Loucy (cell line): ENCODE data around the gene ABLIM2.

ENCODE experiments used
- H2AFZ ChIP-seq: fragments of 200-600 bp; sonication (generic); 2 replicates; pipeline ENCODE4 v1.6.0; 2016; ENCODE audit warnings: antibody characterized with exemption, mild to moderate bottlenecking, low read length, moderate library complexity
- H3F3A ChIP-seq: fragments of 200-600 bp; 2 replicates; pipeline ENCODE4 v1.6.0; 2016; ENCODE audit warnings: antibody characterized with exemption, low read depth, mild to moderate bottlenecking
- H3K27me3 ChIP-seq: fragments of 200-600 bp; sonication (generic); 2 replicates; pipeline ENCODE4 v1.6.1; 2014; ENCODE audit warnings: low read length, mild to moderate bottlenecking; ENCODE audit not compliant: insufficient read depth, poor library complexity, severe bottlenecking
- H3K36me3 ChIP-seq: fragments of 200-600 bp; sonication (generic); 2 replicates; pipeline ENCODE4 v1.6.1; 2016; ENCODE audit warnings: low read length; ENCODE audit not compliant: insufficient read depth
- H3K4me1 ChIP-seq: fragments of 200-600 bp; sonication (generic); 2 replicates; pipeline ENCODE4 v1.5.1; 2014; ENCODE audit warnings: low read length, mild to moderate bottlenecking; ENCODE audit not compliant: insufficient read depth, poor library complexity, severe bottlenecking
- H3K4me2 ChIP-seq: fragments of 200-600 bp; sonication (generic); 2 replicates; pipeline ENCODE4 v1.6.0; 2014; ENCODE audit warnings: antibody characterized with exemption, low read length, low read depth, mild to moderate bottlenecking; ENCODE audit not compliant: poor library complexity, severe bottlenecking
- H3K4me3 ChIP-seq: fragments of 200-600 bp; sonication (generic); 2 replicates; pipeline ENCODE4 v1.5.1; 2014; ENCODE audit warnings: low read length, mild to moderate bottlenecking, mixed read lengths; ENCODE audit not compliant: poor library complexity, severe bottlenecking
- H3K79me2 ChIP-seq: fragments of 200-600 bp; sonication (generic); 2 replicates; pipeline ENCODE4 v1.6.1; 2014; ENCODE audit warnings: low read length; ENCODE audit not compliant: insufficient read depth
- H3K9ac ChIP-seq: fragments of 200-600 bp; sonication (generic); 2 replicates; pipeline ENCODE4 v1.6.0; 2014; ENCODE audit warnings: mild to moderate bottlenecking, low read depth, low read length, moderate library complexity; ENCODE audit not compliant: poor library complexity, severe bottlenecking
- H3K9me2 ChIP-seq: fragments of 200-600 bp; sonication (generic); replicated peaks from 2 replicates; pipeline ENCODE4 v1.6.1; 2016; ENCODE audit warnings: low read depth, low read length, mixed read lengths
- H3K9me3 ChIP-seq: fragments of 200-600 bp; sonication (generic); 2 replicates; pipeline ENCODE4 v1.6.1; 2014; ENCODE audit warnings: mild to moderate bottlenecking, antibody characterized with exemption, low read length, low read depth; ENCODE audit not compliant: insufficient read depth
- H4K20me1 ChIP-seq: fragments of 200-600 bp; sonication (generic); 2 replicates; pipeline ENCODE4 v1.6.0; 2014; ENCODE audit warnings: antibody characterized with exemption, low read length, mild to moderate bottlenecking; ENCODE audit not compliant: insufficient read depth, poor library complexity, severe bottlenecking
- CTCF ChIP-seq: fragments of 200-600 bp; sonication (generic); conservative IDR thresholded peaks from 2 replicates; pipeline ENCODE4 v1.5.1; 2014; ENCODE audit warnings: mild to moderate bottlenecking, antibody characterized with exemption, low read length
- EZH2phosphoT487 ChIP-seq: fragments of 200-600 bp; IDR thresholded peaks from 2 replicates; pipeline ENCODE4 v1.6.1; 2018; ENCODE audit warnings: antibody characterized with exemption, mild to moderate bottlenecking, moderate library complexity, borderline replicate concordance

ABLIM2 gene

GRCh38 chr4:8083086-8083825 lies 75.4 kb downstream of the ABLIM2 start:
- Histone ChIP-seq H3K9me3 (no peaks in the 10 kb centered on the region), H3F3A (no peaks in the 10 kb centered on the region), H3K4me2 (no peak overlapping the region), H3K4me3 (no peak overlapping the region), H3K79me2 (no peaks in the 10 kb centered on the region), H2AFZ (no peak overlapping the region), H3K9ac (no peak overlapping the region), H3K36me3 (no peaks in the 10 kb centered on the region), H4K20me1 (no peaks in the 10 kb centered on the region), H3K9me2 (no peaks in the 10 kb centered on the region), H3K4me1 (no peaks in the 10 kb centered on the region), H3K27me3 (no peaks in the 10 kb centered on the region)
- TF ChIP-seq EZH2phosphoT487 = no peak
- no peak for TF ChIP-seq CTCF

DNA sequence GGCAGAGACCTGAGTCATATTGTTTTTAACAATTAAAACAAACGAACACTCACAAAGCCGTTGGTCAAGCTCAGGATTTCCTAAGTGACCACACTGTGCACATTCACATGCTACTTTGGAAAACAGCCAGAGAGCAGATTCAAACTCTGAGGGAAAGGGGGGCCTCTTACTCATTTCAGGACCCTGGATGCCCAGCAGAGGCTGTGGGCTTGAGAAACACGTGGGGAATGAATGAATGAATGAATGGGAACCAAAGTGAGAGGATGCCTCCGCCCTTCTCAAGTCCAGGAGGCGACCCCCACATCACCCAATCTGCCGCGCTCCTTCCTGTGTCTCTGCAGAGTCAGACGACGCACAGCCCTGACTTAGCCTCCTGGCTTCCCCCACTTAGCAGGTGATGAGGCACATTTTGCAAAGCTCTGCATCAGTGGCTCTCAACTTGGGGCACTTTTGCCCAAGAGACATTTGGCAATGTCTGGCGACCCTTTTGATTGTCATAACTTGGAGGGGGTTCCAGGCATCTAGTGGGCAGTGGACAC lies 76.0 kb downstream of the ABLIM2 start:
- H2AFZ ChIP-seq = no peak overlapping the region
- H3K4me3 ChIP-seq = no peak overlapping the region
- no peaks in the 10 kb centered on the region for H3K27me3 ChIP-seq
- no peaks in the 10 kb centered on the region for H3K9me3 ChIP-seq
- H3K79me2 ChIP-seq = no peaks in the 10 kb centered on the region
- H3K36me3 ChIP-seq = no peaks in the 10 kb centered on the region
- H3K9ac ChIP-seq = no peak overlapping the region
- H3F3A ChIP-seq = no peaks in the 10 kb centered on the region
- no peak overlapping the region for H3K4me2 ChIP-seq
- H4K20me1 ChIP-seq = no peaks in the 10 kb centered on the region
- TF ChIP-seq CTCF = no peak
- no peak for TF ChIP-seq EZH2phosphoT487
- no peaks in the 10 kb centered on the region for H3K4me1 ChIP-seq
- H3K9me2 ChIP-seq = no peaks in the 10 kb centered on the region

- H3K27me3 ChIP-seq = no peaks in the 10 kb centered on the region
- TF ChIP-seq EZH2phosphoT487 = no peak
- no peak for TF ChIP-seq CTCF
- H3K9me3 ChIP-seq = no peaks in the 10 kb centered on the region
- H3K4me2 ChIP-seq = no peak overlapping the region
- H3K36me3 ChIP-seq = no peaks in the 10 kb centered on the region
- H3K4me1 ChIP-seq = no peaks in the 10 kb centered on the region
- no peaks in the 10 kb centered on the region for H4K20me1 ChIP-seq
- H3K9me2 ChIP-seq = no peaks in the 10 kb centered on the region
- no peaks in the 10 kb centered on the region for H3K79me2 ChIP-seq
- no peak overlapping the region for H3K4me3 ChIP-seq
- H3F3A ChIP-seq = no peaks in the 10 kb centered on the region
- H3K9ac ChIP-seq = no peak overlapping the region
- H2AFZ ChIP-seq = no peak overlapping the region
These were observed 76.7 kb downstream of the ABLIM2 start for GRCh38 chr4:8081621-8082516.
